ENCODE data around the gene AP5B1. TPM values are rescaled to one million over a fixed set of nuclear protein-coding genes. Genes with fewer than 3 reads are reported as not detected.

Gene AP5B1
- total RNA-seq, 1 donor from 2014 or later: 6.1 TPM

DNA sequence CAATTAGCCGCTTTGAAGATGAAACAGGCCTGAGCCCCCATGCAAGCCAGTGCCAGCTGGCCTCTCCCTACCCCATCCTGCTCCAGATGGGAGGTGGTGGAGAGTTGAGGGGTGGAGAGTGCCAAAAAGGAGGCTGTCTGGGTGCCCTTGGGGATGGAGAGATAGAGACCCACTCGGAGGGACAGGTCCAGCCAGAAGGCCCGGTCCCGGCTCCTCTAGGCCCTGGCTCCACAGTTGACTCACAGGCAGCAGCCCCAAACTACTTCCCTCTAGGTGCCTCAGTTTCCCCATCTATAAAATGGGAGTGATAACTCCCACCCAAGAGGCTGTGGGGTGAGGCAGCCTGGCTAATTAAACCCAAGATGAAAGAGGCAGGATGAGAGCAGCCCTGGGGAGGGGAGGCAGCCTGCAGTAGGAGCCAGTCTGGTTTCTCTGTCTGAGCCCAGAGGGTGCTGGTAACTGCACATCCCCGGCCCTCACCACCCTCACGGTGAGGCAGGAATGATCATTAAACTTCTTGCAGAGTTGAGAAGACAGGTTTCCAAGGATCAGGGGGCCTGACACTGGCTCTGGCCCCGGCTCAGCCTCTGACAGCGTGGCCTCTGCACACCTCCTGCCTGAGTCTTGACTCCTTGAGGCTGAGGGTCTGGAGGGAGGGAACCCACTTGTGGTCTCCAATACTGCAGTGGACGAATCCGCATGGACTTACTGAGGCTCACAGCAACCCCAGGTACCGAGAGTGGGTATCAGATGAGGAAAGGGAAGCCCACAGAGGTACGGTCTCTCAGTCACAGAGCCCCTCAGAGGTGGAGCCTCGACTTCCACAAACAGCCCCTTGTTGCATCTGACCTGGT, 1.4 kb upstream of the AP5B1 start:
- TF ChIP-seq, protein P1, sequence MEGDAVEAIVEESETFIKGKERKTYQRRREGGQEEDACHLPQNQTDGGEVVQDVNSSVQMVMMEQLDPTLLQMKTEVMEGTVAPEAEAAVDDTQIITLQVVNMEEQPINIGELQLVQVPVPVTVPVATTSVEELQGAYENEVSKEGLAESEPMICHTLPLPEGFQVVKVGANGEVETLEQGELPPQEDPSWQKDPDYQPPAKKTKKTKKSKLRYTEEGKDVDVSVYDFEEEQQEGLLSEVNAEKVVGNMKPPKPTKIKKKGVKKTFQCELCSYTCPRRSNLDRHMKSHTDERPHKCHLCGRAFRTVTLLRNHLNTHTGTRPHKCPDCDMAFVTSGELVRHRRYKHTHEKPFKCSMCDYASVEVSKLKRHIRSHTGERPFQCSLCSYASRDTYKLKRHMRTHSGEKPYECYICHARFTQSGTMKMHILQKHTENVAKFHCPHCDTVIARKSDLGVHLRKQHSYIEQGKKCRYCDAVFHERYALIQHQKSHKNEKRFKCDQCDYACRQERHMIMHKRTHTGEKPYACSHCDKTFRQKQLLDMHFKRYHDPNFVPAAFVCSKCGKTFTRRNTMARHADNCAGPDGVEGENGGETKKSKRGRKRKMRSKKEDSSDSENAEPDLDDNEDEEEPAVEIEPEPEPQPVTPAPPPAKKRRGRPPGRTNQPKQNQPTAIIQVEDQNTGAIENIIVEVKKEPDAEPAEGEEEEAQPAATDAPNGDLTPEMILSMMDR (IDR thresholded peaks at IDR 0.05; ENCODE audit: insufficient read depth, low read length, severe bottlenecking): no peak
- Histone ChIP-seq H3K27me3 (ENCODE audit: control insufficient read depth, insufficient read depth, low read length) (no peaks in the 10 kb centered on the region), H3K36me3 (ENCODE audit: control insufficient read depth, insufficient read depth, low read length) (peaks cover 9% of the 10 kb centered on the region), H3K4me3 (ENCODE audit: low read depth, low read length) (no peak overlapping the region)
- no peak for DNase-seq (ENCODE audit: low read depth)
- no peak for FAIRE-seq

DNA sequence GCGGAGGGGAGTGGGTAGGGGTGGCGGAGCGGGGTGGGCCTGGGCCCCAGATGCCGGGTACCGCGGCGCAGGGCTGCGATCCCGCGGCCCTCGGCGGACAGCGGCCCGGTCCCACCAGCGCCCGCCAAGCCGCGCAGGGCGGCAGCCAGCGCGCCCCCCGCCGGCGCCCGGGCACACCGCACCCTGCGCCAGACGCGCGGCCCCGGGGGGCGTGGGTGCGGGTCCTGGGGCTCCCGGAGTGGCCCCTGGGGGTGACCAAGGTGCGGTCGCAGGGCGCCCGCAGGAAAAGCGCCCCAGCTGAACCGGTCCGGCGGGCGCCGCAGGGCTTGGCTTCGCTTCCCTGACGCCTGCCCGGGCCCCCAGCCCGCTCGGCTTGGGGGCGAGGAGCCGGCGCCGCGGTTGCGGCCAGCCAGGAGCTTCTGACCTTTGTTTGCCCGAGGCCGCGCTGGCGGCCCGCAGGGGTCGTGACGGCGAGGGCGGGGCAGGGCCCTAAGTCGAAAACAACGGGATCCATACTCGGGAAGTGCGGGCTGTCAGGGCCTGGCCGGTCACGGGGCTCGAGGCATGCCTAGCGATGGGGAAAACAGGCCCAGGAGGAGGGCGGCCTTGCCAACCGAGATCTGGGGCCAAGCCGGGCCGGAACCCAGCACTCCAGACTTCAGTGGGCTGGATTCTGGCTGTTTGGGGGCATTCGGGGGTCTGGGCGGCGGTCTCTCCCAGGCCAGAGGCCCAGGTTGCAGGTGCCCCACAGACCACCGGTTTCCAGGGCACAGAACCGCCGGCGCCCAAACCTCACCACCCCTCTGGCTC, 581 bp upstream of the AP5B1 start:
- DNase-seq (ENCODE audit: low read depth) (no peak), FAIRE-seq (no peak)
- TF ChIP-seq, protein P1 (IDR thresholded peaks at IDR 0.05; ENCODE audit: insufficient read depth, low read length, severe bottlenecking): no peak
- Histone ChIP-seq H3K4me3 (ENCODE audit: low read depth, low read length) (peak overlapping the region; percentile 37), H3K27me3 (ENCODE audit: control insufficient read depth, insufficient read depth, low read length) (no peaks in the 10 kb centered on the region), H3K36me3 (ENCODE audit: control insufficient read depth, insufficient read depth, low read length) (peaks cover 9% of the 10 kb centered on the region)

DNA sequence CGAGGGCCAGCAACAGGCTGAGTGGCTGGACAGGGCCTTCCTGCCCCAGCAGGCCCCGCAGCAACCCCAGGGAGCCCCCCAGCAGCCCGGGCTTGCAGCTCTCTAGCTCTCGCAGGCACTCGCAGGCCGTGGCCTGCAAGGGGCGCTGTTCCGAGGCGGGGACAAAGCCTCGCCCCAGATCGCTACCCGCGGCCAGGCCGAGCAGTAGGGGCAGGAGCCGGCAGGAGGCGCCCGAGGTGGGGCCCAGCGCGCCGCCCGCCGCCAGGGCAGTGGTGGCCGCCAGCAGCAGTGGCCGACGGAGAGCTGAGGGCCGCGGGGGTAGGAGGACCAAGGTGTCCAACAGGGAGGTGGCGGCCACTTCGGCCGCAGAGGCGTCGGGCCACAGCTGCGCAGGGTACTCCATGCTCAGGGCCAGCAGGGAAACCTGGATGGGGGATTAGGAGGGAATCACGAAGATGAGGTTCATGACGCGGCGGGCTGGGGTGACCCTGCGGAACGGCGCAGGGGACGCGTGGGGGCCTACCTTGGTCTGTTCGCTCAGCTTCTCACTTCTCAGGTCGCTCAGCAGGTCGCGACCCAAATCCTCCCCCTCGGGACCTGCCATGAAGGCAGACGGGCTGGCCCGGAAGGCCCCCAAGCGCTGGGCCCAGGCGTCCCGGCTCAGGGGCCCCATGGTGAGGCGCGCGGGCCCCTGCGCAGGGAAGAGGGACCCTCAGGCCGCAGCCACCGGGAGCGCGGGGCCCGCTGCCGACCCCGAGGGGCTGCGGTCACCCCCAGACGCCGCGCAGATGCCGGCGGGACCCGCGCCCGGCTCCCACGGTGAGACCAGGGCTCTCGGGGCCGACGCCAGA, 632 bp downstream of the AP5B1 start:
- Histone ChIP-seq H3K4me3 (ENCODE audit: low read depth, low read length) (peak overlapping the region; percentile 55), H3K27me3 (ENCODE audit: control insufficient read depth, insufficient read depth, low read length) (no peaks in the 10 kb centered on the region), H3K36me3 (ENCODE audit: control insufficient read depth, insufficient read depth, low read length) (peaks cover 9% of the 10 kb centered on the region)
- DNase-seq (ENCODE audit: low read depth) (peak; percentile 54), FAIRE-seq (no peak)
- TF ChIP-seq, protein P1 (IDR thresholded peaks at IDR 0.05; ENCODE audit: insufficient read depth, low read length, severe bottlenecking): peak; percentile 94

DNA sequence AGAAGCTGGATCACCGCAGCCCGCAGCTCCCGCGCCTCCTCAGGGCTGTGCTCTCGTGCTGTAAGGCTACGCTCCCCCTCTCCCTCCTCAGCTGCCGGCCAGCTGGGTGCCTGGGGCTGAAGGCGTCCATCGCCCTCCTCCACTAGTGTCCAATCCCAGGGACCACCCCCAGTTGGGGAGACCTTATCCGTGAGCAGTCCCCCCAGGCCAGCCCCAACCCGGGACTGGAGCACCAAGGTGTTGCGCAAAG, 1.2 kb downstream of the AP5B1 start:
- DNase-seq (ENCODE audit: low read depth) (no peak), FAIRE-seq (no peak)
- Histone ChIP-seq H3K4me3 (ENCODE audit: low read depth, low read length) (peak overlapping the region; percentile 55), H3K36me3 (ENCODE audit: control insufficient read depth, insufficient read depth, low read length) (peaks cover 9% of the 10 kb centered on the region), H3K27me3 (ENCODE audit: control insufficient read depth, insufficient read depth, low read length) (no peaks in the 10 kb centered on the region)
- TF ChIP-seq, protein P1 (IDR thresholded peaks at IDR 0.05; ENCODE audit: insufficient read depth, low read length, severe bottlenecking): no peak

DNA sequence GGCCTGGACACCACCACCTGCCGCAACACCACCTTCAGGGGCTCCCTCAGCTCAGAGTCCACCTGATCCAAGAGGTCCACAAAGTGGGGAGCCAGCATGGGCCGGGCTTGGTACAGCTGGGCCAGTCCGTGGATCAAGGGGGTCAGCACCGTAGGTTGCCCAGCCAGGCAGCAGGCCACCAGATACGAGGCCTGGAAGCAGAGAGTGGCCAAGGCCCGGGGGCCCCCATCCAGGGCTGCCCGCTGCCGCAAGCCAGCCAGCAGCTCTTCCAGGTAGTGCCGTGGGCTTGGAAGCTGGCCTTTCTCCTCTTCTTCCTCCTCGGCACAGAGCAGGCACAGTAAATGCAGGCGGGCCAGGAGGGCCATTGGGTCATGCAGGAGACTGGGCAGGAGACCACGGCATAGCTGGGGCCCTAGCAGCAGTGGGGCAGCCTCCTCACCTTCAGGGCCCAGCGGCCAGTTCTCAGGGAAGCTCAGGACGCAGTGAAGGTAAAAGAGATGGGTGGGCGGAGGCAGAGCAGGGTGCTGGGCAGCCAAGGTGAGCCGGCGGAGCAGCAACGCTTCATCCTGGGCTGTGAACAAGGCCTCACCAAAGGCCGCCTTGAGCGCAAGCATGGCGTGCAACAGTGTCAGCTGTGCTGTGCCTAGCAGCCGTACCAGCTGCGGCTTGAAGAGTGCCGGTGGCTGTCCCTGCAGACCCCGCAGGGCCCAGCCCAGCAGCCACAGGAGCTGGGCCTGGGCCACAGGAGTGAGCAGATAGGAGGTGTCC, 1.7 kb downstream of the AP5B1 start:
- no peak for DNase-seq (ENCODE audit: low read depth)
- TF ChIP-seq, protein P1 (IDR thresholded peaks at IDR 0.05; ENCODE audit: insufficient read depth, low read length, severe bottlenecking): no peak
- H3K4me3 ChIP-seq (ENCODE audit: low read depth, low read length): peak overlapping the region; percentile 55
- H3K36me3 ChIP-seq (ENCODE audit: control insufficient read depth, insufficient read depth, low read length): peaks cover 9% of the 10 kb centered on the region
- H3K27me3 ChIP-seq (ENCODE audit: control insufficient read depth, insufficient read depth, low read length): no peaks in the 10 kb centered on the region
- FAIRE-seq: no peak
